ENCODE measurements around the gene CYB561D2. TPM values are rescaled to one million over a fixed set of nuclear protein-coding genes. Genes with fewer than 3 reads are reported as not detected.

The CYB561D2 gene
- total and polyA plus RNA-seq, 8 donors, result 8.6 to 30.4 (median 14.0) TPM

GRCh38 chr3:50365080-50365841 lies 14.6 kb downstream of the CYB561D2 start:
- Histone ChIP-seq H3K4me3 (peak overlapping the region; percentile 41 to 79 (median 64)), H3K9me3 (no peaks in the 10 kb centered on the region), H3K36me3 (no peaks in the 10 kb centered on the region), H3K4me1 (peaks cover 0 to 10% (median 4%) of the 10 kb centered on the region in 3 donors), H3K27ac (peak overlapping the region; percentile 42 to 63 (median 58)), H3K27me3 (no peaks in the 10 kb centered on the region)
- TF ChIP-seq CTCF (IDR thresholded peaks at IDR 0.05), result no peak
- FAIRE-seq (no peak), DNase-seq (peak; percentile 94 to 98 (median 96)), ATAC-seq (peak; percentile 91 to 94 (median 94))
- 2 to 3% methylated on average over 40 to 53 of the region's 53 CpGs for WGBS, 2 donors
- intact Hi-C loops (cut with DNase I), result no loop called here

- Histone ChIP-seq H3K4me3 (peak overlapping the region; percentile 41 to 79 (median 64)), H3K27ac (peak overlapping the region in 1 of 4 donors; percentile 63), H3K4me1 (peaks cover 0 to 10% (median 4%) of the 10 kb centered on the region in 3 donors), H3K9me3 (no peaks in the 10 kb centered on the region), H3K27me3 (no peaks in the 10 kb centered on the region), H3K36me3 (no peaks in the 10 kb centered on the region)
- FAIRE-seq (no peak), DNase-seq (no peak), ATAC-seq (no peak)
- TF ChIP-seq CTCF (IDR thresholded peaks at IDR 0.05), result no peak
- intact Hi-C loops (cut with DNase I), result no loop called here
- WGBS, 2 donors, result 65 to 68% methylated on average over 5 of the region's 5 CpGs
Observed at GRCh38 chr3:50365842-50366220, 15.2 kb downstream of the CYB561D2 start.

GRCh38 chr3:50369012-50369670 lies 18.5 kb downstream of the CYB561D2 start:
- intact Hi-C loops (cut with DNase I), result no loop called here
- H3K27ac ChIP-seq, result no peak overlapping the region
- no peak for TF ChIP-seq CTCF (IDR thresholded peaks at IDR 0.05)
- DNase-seq (no peak), ATAC-seq (no peak), FAIRE-seq (no peak)
- H3K27me3 ChIP-seq, result no peaks in the 10 kb centered on the region
- WGBS, 2 donors, result 49 to 59% methylated on average over 9 of the region's 9 CpGs
- peaks cover 0 to 10% (median 4%) of the 10 kb centered on the region in 3 donors for H3K4me1 ChIP-seq
- no peaks in the 10 kb centered on the region for H3K36me3 ChIP-seq
- H3K4me3 ChIP-seq, result no peak overlapping the region
- no peaks in the 10 kb centered on the region for H3K9me3 ChIP-seq

- intact Hi-C loops (cut with DNase I), result no loop called here
- Histone ChIP-seq H3K4me1 (peaks cover 0 to 10% (median 0%) of the 10 kb centered on the region in 3 donors), H3K27me3 (no peaks in the 10 kb centered on the region), H3K4me3 (no peak overlapping the region), H3K9me3 (no peaks in the 10 kb centered on the region), H3K27ac (no peak overlapping the region), H3K36me3 (no peaks in the 10 kb centered on the region)
- WGBS, 2 donors, result 51 to 61% methylated on average over 14 of the region's 14 CpGs
- no peak for DNase-seq
- no peak for TF ChIP-seq CTCF (IDR thresholded peaks at IDR 0.05)
- no peak for FAIRE-seq
- ATAC-seq, result no peak
Observed at GRCh38 chr3:50370594-50370993, 19.9 kb downstream of the CYB561D2 start.
